HepG2 (cell line): ENCODE measurements around the gene CD83. TPM values are rescaled to one million over a fixed set of nuclear protein-coding genes. Genes with fewer than 3 reads are reported as not detected.

Experiments used
- ATAC-seq: fragments of 200-7000 bp; cut with Tn5 transposase; 3 replicates; pipeline ENCODE4 v1.9.1; 2020; ENCODE audit warnings: mild to moderate bottlenecking, moderate library complexity
- BruUV-seq: library from RNA; stranded (reverse); fragments of 400-500 nt; replicated peaks from 2 replicates; lab custom pipeline; 2021; lab: Mats Ljungman, UMichigan
- CTCF ChIA-PET: fragments of 300-600 bp; formaldehyde crosslinking; extraction: SDS; loops from one replicate; lab custom pipeline; 2021; ENCODE audit warnings: low total read pairs, inconsistent platforms, low intra/inter-chr PET ratio; lab: Yijun Ruan, JAX
- POLR2A ChIA-PET: fragments of 350-600 bp; sonication (Branson Sonifier 250); formaldehyde crosslinking; loops from one replicate; lab custom pipeline; 2020; ENCODE audit warnings: antibody characterized with exemption, inconsistent platforms; lab: Yijun Ruan, JAX
- DNase-seq: peaks from one replicate; pipeline ENCODE4 v3.0.0-alpha.2; 2015; ENCODE audit warnings: low spot score
- FAIRE-seq: peaks from 3 replicates; lab custom pipeline; 2011; peaks lifted over from hg19 to GRCh38; lab: Jason Lieb, UNC
- H2AFZ ChIP-seq: one replicate; pipeline ENCODE4 v1.6.1; 2011; ENCODE audit warnings: low read length, inconsistent platforms
- H3K27ac ChIP-seq: fragments of 300-600 bp; 3 replicates; pipeline ENCODE4 v1.8.0; 2011; ENCODE audit warnings: mixed run types, mild to moderate bottlenecking, mixed read lengths, low read length, inconsistent platforms; ENCODE audit not compliant: insufficient read depth; ENCODE audit errors: extremely low read length
- H3K27me3 ChIP-seq, 2 experiments: fragments of 200-600 bp in 1 of 2; 2 replicates in 1 of 2; 3 replicates in 1 of 2; pipeline versions ENCODE4 v1.6.0 to v1.8.0; 2011; ENCODE audit warnings: low read length in 2 of 2, mild to moderate bottlenecking in 2 of 2, moderate library complexity in 2 of 2, inconsistent platforms in 1 of 2; ENCODE audit not compliant: insufficient read depth in 2 of 2, control insufficient read depth in 1 of 2
- H3K36me3 ChIP-seq, 2 experiments: fragments of 200-600 bp in 1 of 2; replicated peaks in 1 of 2; 2 replicates in 1 of 2; 3 replicates in 1 of 2; pipeline versions ENCODE4 v1.5.1 to v1.8.0; 2011; ENCODE audit warnings: low read length in 2 of 2, inconsistent platforms in 1 of 2; ENCODE audit not compliant: insufficient read depth in 2 of 2, control insufficient read depth in 1 of 2
- H3K4me1 ChIP-seq: 2 replicates; pipeline ENCODE4 v1.5.1; 2012; ENCODE audit warnings: low read length, inconsistent platforms; ENCODE audit not compliant: insufficient read depth
- H3K4me2 ChIP-seq: 2 replicates; pipeline ENCODE4 v1.6.0; 2011; ENCODE audit warnings: low read depth, low read length, inconsistent platforms
- H3K4me3 ChIP-seq, 3 experiments: fragments of 200-600 bp in 1 of 3; sonication (generic), shearing (Covaris generic) in 1 of 3; replicated peaks in 1 of 3; 2 replicates each; pipeline ENCODE4 v1.5.1; 2011 to 2016; ENCODE audit warnings: low read length in 3 of 3, inconsistent platforms in 2 of 3, low read depth in 2 of 3, mild to moderate bottlenecking in 2 of 3, control low read depth in 1 of 3, mixed read lengths in 1 of 3; ENCODE audit not compliant: insufficient read depth in 1 of 3
- H3K79me2 ChIP-seq: one replicate; pipeline ENCODE4 v1.6.1; 2011; ENCODE audit warnings: low read length, inconsistent platforms; ENCODE audit not compliant: insufficient read depth
- H3K9ac ChIP-seq: 2 replicates; pipeline ENCODE4 v1.6.0; 2011; ENCODE audit warnings: mild to moderate bottlenecking, low read depth, low read length, inconsistent platforms; ENCODE audit not compliant: insufficient read depth
- H3K9me3 ChIP-seq: 2 replicates; pipeline ENCODE4 v1.5.1; 2012; ENCODE audit warnings: mild to moderate bottlenecking, low read length
- H4K20me1 ChIP-seq: 2 replicates; pipeline ENCODE4 v1.6.0; 2011; ENCODE audit warnings: inconsistent platforms, mild to moderate bottlenecking, low read length, moderate library complexity; ENCODE audit not compliant: insufficient read depth
- BORCS8-MEF2B ChIP-seq: sonication (generic); formaldehyde crosslinking; IDR thresholded peaks from 2 replicates; pipeline ENCODE4 v1.8.0; 2022; ENCODE audit warnings: mild to moderate bottlenecking, missing genetic modification reagents
- BRCA1 ChIP-seq: sonication (generic); formaldehyde crosslinking; IDR thresholded peaks from 2 replicates; pipeline ENCODE4 v1.4.0; 2020; ENCODE audit warnings: missing genetic modification reagents
- FOSL2 ChIP-seq: sonication (generic); formaldehyde crosslinking; IDR thresholded peaks from 2 replicates; pipeline ENCODE4 v1.4.0; 2020; ENCODE audit warnings: missing genetic modification reagents
- HMGA1 ChIP-seq: sonication (generic); formaldehyde crosslinking; conservative IDR thresholded peaks from 2 replicates; pipeline ENCODE4 v1.4.0; 2020; ENCODE audit warnings: missing genetic modification reagents
- HMGXB4 ChIP-seq, 2 experiments: sonication (generic) in 1 of 2; formaldehyde crosslinking in 1 of 2; IDR thresholded peaks; 2 replicates each; pipeline versions ENCODE4 v1.4.0 to v1.6.1; 2018 to 2020; ENCODE audit warnings: missing genetic modification reagents in 2 of 2, borderline replicate concordance in 1 of 2, low read depth in 1 of 2, mild to moderate bottlenecking in 1 of 2, missing biosample characterization in 1 of 2
- HNF4A ChIP-seq: sonication (generic); formaldehyde crosslinking; IDR thresholded peaks from 2 replicates; pipeline ENCODE4 v1.4.0; 2020; ENCODE audit warnings: missing genetic modification reagents
- HOXA3 ChIP-seq: sonication (generic); formaldehyde crosslinking; IDR thresholded peaks from 2 replicates; pipeline ENCODE4 v1.5.0; 2020; ENCODE audit warnings: missing genetic modification reagents
- KAT8 ChIP-seq: IDR thresholded peaks from 2 replicates; pipeline ENCODE4 v1.6.1; 2016; ENCODE audit warnings: missing genetic modification reagents, missing compliant biosample characterization
- KLF16 ChIP-seq, 2 experiments: sonication (generic) in 1 of 2; formaldehyde crosslinking in 1 of 2; IDR thresholded peaks; 2 replicates each; pipeline versions ENCODE4 v1.6.1 to v1.8.0; 2016 to 2023; ENCODE audit warnings: missing genetic modification reagents in 2 of 2, missing compliant biosample characterization in 1 of 2
- MAFF ChIP-seq: IDR thresholded peaks from 2 replicates; pipeline ENCODE4 v1.6.1; 2011; ENCODE audit warnings: low read depth, low read length, improper control_type of control experiment
- RORA ChIP-seq: sonication (generic); formaldehyde crosslinking; IDR thresholded peaks from 2 replicates; pipeline ENCODE4 v1.5.0; 2020; ENCODE audit warnings: mild to moderate bottlenecking, missing genetic modification reagents, moderate library complexity
- TBX3 ChIP-seq: fragments of 450-650 bp; IDR thresholded peaks from 2 replicates; pipeline ENCODE4 v1.6.1; 2017; ENCODE audit warnings: antibody characterized with exemption, mild to moderate bottlenecking, inconsistent platforms, borderline replicate concordance
- TGIF2 ChIP-seq: IDR thresholded peaks from 2 replicates; pipeline ENCODE4 v1.6.1; 2016; ENCODE audit warnings: control low read depth, missing compliant biosample characterization
- TRIM24 ChIP-seq: sonication (generic); formaldehyde crosslinking; IDR thresholded peaks from 2 replicates; pipeline ENCODE4 v1.8.0; 2022; ENCODE audit warnings: mild to moderate bottlenecking, missing genetic modification reagents
- ZKSCAN1 ChIP-seq: fragments of 150-350 bp; IDR thresholded peaks from 2 replicates; pipeline ENCODE4 v1.6.1; 2014; ENCODE audit warnings: low read length
- ZKSCAN5 ChIP-seq: sonication (generic); formaldehyde crosslinking; IDR thresholded peaks from 2 replicates; pipeline ENCODE4 v1.5.1; 2020; ENCODE audit warnings: mild to moderate bottlenecking, missing genetic modification reagents
- ZNF432 ChIP-seq: sonication (generic); formaldehyde crosslinking; IDR thresholded peaks from 2 replicates; pipeline ENCODE4 v1.5.0; 2020; ENCODE audit warnings: missing genetic modification reagents, mild to moderate bottlenecking, borderline replicate concordance
- ZNF776 ChIP-seq: sonication (generic); formaldehyde crosslinking; IDR thresholded peaks from 2 replicates; pipeline ENCODE4 v1.4.0; 2020; ENCODE audit warnings: mild to moderate bottlenecking, missing genetic modification reagents
- WGBS: methylation state at CpG from one replicate; pipeline ENCODE4 v1.1.6; 2017; ENCODE audit warnings: low lambda C conversion rate; 5-methylcytosine and 5-hydroxymethylcytosine counted together
- in situ Hi-C: cut with HindIII; loops from 2 replicates; pipeline ENCODE4 v1.10.0; 2017; ENCODE audit warnings: low pct_unique_long_range_greater_than_20kb; ENCODE audit not compliant: extremely low pct_ligation_motif_present
- intact Hi-C: fragments of 100-400 bp; cut with micrococcal nuclease; formaldehyde crosslinking; loops from one replicate; pipeline ENCODE4 v1.10.0; 2022; ENCODE audit not compliant: unreplicated experiment
- polyA plus RNA-seq, 8 experiments: library from polyadenylated mRNA; depleted of rRNA in 3 of 8; stranded (reverse) in 7 of 8; unstranded in 1 of 8; fragments of >200 nt; fragmentation: Illumina TruSeq in 4 of 8; extraction: Trizol in 4 of 8; gene quantifications; 2 replicates each; pipeline versions ENCODE4 v1.2.1 to v1.2.3, GENCODE V29; 2011 to 2016; ENCODE audit warnings: low read depth in 4 of 8, missing spikeins in 1 of 8, mixed read lengths in 1 of 8; ENCODE audit not compliant: insufficient read depth in 1 of 8
- total RNA-seq, 5 experiments: library from RNA; depleted of rRNA; stranded (reverse); fragments of >200 nt; fragmentation: Illumina TruSeq; extraction: Trizol; gene quantifications; 2 replicates each; pipeline ENCODE4 v1.2.3, GENCODE V29; 2016; ENCODE audit warnings: low read depth in 1 of 5
- TF ChIP-seq, protein P1 (sequence below): sonication (generic); formaldehyde crosslinking; IDR thresholded peaks from 2 replicates; pipeline ENCODE4 v1.4.0; 2020; ENCODE audit warnings: missing genetic modification reagents
- TF ChIP-seq, protein P2 (sequence below): IDR thresholded peaks from 2 replicates; pipeline ENCODE4 v1.6.1; 2016; ENCODE audit warnings: mild to moderate bottlenecking

Gene CD83
- total and polyA plus RNA-seq, 2 of the 13 experiments (the other 11 are each of a cell fraction or from before 2014, with no cell fraction given): 0.46 to 2.3 TPM

DNA sequence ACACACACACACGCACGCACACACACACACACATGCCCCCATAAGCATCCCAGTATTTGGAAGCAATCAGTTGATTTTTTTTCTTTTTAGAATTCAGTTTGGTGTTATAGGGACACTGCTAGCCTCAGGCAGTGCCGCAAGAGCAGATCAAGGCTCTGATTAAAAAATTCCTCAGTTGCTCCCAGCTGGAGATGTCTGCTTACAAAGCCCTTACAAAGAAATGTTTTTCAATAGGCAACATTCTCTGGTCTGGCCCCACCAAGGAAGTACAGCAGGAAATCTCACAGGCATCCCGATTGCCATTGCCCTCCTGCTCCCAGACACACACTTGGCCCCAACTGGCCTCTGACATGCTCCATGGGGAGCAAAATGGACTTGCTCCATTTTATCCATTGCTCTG lies 22.9 kb upstream of the CD83 start (continued):
- TF ChIP-seq KLF16 (CRISPR knock-in tag; IDR thresholded peaks at IDR 0.05) (no peak), KAT8 (no peak)

GRCh38 chr6:14095437-14095836 lies 22.1 kb upstream of the CD83 start:
- no peak for FAIRE-seq
- TF ChIP-seq FOSL2 (CRISPR knock-in tag) (no peak), BORCS8-MEF2B (CRISPR knock-in tag) (no peak), TRIM24 (CRISPR knock-in tag) (no peak), ZNF776 (no peak), TGIF2 (CRISPR knock-in tag) (no peak), ZKSCAN1 (no peak), HOXA3 (CRISPR knock-in tag) (no peak), ZNF432 (CRISPR knock-in tag) (no peak), HNF4A (no peak), ZKSCAN5 (CRISPR knock-in tag) (no peak), BRCA1 (CRISPR knock-in tag) (no peak), MAFF (no peak), HMGA1 (no peak), RORA (no peak), TBX3 (no peak), HMGXB4 (CRISPR knock-in tag; IDR thresholded peaks at IDR 0.05; ENCODE audit: borderline replicate concordance in 1 of 2, low read depth in 1 of 2) (no peak)
- TF ChIP-seq, protein P1, sequence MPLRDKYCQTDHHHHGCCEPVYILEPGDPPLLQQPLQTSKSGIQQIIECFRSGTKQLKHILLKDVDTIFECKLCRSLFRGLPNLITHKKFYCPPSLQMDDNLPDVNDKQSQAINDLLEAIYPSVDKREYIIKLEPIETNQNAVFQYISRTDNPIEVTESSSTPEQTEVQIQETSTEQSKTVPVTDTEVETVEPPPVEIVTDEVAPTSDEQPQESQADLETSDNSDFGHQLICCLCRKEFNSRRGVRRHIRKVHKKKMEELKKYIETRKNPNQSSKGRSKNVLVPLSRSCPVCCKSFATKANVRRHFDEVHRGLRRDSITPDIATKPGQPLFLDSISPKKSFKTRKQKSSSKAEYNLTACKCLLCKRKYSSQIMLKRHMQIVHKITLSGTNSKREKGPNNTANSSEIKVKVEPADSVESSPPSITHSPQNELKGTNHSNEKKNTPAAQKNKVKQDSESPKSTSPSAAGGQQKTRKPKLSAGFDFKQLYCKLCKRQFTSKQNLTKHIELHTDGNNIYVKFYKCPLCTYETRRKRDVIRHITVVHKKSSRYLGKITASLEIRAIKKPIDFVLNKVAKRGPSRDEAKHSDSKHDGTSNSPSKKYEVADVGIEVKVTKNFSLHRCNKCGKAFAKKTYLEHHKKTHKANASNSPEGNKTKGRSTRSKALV (CRISPR knock-in tag): no peak
- TF ChIP-seq, protein P2, sequence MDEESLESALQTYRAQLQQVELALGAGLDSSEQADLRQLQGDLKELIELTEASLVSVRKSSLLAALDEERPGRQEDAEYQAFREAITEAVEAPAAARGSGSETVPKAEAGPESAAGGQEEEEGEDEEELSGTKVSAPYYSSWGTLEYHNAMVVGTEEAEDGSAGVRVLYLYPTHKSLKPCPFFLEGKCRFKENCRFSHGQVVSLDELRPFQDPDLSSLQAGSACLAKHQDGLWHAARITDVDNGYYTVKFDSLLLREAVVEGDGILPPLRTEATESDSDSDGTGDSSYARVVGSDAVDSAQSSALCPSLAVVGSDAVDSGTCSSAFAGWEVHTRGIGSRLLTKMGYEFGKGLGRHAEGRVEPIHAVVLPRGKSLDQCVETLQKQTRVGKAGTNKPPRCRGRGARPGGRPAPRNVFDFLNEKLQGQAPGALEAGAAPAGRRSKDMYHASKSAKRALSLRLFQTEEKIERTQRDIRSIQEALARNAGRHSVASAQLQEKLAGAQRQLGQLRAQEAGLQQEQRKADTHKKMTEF (CRISPR knock-in tag): no peak

More at GRCh38 chr6:14095437-14095836, 22.1 kb upstream of the CD83 start:
- Histone ChIP-seq H3K4me2 (no peak overlapping the region), H3K36me3 (no peaks in the 10 kb centered on the region), H3K9ac (no peak overlapping the region), H3K4me1 (no peaks in the 10 kb centered on the region), H3K4me3 (no peak overlapping the region), H3K79me2 (no peaks in the 10 kb centered on the region), H2AFZ (no peak overlapping the region), H3K27ac (no peak overlapping the region), H3K27me3 (peaks cover 0 to 4% of the 10 kb centered on the region in 2 experiments; a peak in 1 of 5 replicates), H3K9me3 (no peaks in the 10 kb centered on the region), H4K20me1 (no peaks in the 10 kb centered on the region)
- in situ Hi-C loops: no loop called here
- DNase-seq: no peak
- ChIA-PET POLR2A (no interaction called here), CTCF (no interaction called here)
- intact Hi-C loops: no loop called here
- no peak for ATAC-seq
- 9% methylated on average over 6 of the region's 6 CpGs for WGBS
- BruUV-seq: no TSS peak
